Activated T-helper 9 cell treated with anti-CD3 and anti-CD28 coated beads, Interleukin-2, amount 50 U/mL, for 16 hours (primary cell): ENCODE results near the gene MTSS2.

Source experiments
- DNase-seq: peaks from one replicate; pipeline ENCODE4 v3.0.0-alpha.2; 2020; ENCODE audit warnings: low read depth

MTSS2 gene

DNA sequence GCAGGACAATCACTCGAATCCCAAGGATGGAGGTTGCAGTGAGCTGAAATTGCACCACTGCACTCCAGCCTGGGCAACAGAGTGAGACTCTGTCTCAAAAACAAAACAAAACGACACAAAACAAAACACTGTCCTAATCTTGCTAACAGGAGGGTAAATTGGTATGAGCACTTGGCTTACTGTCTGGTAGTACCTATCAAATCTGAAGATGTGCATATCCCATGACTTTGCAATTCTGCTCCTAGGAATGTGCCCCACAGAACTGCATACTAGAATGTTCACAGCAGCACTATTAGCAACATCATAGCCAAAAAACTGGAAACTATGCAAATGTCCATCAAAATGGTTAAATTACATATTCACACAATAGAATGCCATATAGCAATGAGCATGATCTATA, 15.7 kb downstream of the MTSS2 start:
- no peak for DNase-seq

DNA sequence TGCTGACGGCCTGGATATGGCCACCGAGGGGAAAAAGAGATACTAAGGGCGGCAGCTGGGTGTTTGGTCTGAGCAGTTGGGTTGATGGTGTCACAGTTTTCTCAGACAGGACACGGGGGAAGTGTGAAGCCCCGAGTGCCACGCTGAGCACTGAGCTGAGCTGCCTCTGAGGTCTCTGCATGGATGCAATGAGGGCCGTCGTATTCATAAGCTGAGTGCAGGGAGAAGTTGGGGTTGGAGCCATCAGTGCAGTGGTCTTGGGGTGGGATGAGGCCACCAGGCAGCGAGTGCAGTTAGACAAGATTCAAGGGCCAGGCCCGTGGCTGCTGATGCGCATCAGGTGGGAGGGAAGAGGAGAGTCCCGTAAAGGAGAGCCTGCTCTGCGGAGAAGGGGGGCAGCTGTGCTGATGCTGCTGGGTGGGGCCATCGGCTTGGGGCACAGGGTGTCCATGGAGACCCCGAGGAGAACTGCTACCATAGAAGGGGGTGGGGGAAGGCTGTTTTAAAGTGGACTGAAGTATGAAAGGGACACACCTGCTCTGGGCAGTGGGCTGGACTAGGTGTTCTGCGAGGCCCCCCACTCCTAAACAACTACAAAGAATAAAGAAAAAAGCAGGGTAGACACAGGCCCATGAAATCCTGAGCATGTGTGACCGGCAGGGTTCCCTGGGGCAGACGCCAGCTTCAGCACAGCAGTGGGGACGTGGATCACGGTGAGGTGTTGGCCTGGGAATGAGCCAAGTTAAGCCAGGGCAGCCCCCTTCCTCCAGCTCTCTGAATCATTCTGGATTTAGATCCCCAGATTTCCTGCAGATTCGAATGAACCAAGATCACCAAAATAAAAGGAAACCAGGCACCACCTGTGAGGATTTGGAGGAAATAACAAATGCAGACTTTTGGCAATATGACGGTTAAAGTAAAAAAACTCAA, 19.8 kb downstream of the MTSS2 start:
- DNase-seq = no peak

DNA sequence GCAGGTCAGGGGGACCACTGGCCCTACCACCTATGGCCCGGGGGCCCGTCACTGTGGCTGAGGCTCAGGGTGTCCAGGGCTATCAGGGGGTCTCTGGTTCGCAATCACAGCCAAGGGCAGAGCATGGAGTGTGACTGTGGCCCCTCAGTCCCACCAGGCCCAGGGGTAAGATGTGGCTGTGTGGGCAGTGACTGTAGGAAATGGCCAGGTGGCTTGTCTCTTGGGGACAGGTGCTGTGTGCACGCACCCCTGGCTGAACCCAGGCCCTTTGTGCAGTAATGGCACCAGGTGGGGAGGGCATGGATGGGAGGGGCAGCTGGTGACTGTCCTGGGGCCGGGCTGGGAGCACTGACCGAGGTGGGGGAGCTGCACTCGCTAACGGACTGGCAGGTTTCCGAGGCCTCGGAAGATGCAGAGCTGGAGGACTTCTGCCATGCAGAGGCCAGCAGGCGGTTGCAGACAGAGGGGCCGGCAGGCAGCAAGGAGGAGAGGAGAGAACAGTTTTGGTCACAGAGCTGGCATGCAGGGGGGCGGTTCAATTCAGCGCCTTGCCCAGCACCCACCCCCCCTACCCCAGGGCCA, 20.6 kb downstream of the MTSS2 start:
- DNase-seq = no peak

DNA sequence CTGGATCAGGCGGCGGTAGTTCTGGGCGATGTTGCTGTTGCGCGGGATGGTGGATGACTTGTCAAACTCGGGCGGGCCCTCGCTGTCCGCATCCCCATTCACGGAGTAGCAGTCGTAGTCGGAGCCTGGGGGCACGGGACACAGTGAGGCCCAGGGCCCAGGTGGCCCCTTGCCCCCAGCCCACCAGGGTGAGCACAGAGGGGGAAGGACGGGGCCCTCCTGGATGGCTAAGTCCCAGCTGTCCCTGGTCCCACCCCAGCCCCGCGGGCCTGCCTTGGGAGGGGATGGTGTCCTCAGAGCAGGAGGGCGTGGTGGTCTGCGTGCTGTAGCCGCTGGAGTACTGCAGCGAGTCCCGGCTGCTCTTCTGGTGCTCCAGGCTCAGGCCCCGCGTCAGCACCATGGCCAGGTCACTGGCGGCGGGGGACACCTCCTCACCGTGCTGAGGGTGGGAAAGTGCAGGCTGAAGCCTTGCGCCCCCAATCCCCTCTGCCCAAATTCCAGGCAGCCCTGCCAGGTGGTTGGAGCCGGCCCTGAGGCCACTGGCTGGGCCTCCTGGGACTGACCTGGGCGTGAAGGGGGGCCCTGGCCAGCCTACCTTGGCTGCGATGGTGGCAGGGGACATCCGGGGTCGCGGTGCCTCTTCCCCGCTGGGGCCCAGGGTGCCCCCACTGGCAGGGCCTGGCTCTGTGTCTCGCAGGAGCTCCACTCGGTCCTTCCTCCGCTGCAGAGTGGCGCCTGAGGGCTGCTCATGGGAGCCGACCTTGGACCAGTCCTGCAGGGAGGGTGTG, 21.3 kb downstream of the MTSS2 start:
- no peak for DNase-seq

DNA sequence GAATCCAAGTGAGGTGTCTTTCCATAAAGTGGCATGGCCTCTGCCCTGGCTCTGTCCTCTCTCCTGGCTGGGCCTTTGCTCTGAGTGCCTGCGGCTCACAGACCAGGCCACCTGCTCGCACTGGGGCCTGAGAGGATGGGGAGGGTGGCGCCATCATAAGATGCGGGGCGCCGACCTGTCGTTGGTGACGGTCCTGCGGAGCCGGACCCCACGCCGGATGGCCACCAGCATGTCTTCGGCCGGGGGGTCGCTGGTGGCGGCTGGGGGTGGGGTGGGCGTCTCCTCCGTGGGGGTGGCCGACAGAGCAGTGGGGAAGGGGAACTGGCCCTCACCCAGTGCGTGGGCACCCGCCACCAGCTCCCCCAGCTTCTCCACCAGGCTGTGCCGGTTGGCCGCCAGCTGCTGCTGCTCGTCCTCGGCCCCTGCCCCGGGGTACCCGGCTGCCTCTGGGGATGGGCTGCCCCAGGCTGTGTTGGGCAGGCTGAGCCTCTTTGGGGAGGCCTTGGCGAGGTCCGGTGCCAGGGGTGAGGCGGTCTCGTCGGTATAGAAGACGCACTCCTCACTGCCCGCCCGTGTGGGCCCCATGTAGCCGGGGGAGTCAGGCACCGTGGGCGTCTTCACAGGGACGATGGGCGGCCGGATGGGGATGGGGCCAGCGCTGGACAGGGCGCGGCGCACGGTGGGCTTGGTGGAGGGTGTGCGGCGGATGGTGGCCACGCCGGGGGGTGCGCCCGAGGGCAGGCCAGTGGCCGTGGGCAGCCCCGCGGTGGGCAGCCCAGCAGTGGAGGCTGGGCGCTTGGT, 22.1 kb downstream of the MTSS2 start:
- no peak for DNase-seq

DNA sequence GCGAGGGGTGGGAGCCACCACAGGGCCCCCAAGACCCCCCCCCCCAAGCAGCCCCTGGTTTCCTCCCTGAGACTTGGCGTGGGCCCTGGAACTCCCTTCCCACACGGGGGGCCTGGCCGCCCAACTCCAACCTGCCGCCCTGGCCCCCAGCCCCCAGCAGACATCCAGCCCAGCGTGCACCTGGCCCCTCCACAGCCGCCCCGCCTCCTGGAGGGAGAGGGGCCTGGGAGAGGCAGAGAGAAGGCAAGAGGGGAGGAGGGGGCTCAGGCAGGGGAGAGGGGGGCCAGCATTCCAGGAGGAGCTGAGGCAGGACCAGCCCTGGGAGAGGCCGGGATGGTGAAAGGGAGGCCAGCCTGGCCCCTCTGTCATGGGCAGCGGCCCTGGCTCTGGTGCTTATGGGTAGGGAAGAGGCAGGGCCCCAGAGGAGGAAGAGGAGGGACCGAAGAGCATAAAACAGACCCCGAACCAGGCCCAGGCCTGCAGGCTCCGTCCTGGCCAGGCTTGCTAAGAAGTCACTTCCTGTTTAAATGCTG, 22.8 kb downstream of the MTSS2 start:
- no peak for DNase-seq

DNA sequence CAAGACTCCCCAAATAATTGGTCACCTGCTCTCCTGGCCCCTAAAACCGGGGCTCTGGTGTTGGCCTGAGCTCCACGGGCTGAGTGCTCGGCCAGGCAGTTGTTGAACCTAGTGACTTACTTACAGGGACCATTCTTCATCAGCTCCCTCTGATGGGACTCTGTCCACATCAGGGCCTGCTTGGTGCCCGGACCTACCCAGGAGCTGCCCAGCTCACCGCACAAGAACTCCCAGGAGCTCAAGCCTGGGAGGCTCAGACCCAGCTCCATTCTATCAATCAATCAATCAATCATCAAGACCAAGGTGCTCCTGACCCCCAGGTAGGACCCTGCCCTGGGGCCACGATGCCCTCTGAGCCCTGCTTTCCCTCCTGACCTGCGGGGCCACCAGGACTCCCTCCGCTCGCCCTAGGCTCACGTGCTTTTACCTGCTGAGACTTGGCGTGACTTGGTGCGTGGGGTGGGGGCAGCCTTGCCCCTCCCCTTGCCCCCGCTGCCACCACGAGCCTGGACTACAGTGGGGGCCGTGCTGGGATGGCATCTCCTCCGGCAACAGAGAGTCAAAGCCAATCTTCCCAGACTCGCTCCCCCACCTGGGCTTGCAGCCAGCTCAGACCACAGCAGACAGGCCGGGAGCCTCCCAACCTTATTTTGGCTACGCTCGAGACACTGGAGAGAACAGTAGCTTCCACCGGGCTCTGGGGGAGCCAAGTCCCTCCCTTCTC, 23.8 kb downstream of the MTSS2 start:
- no peak for DNase-seq

DNA sequence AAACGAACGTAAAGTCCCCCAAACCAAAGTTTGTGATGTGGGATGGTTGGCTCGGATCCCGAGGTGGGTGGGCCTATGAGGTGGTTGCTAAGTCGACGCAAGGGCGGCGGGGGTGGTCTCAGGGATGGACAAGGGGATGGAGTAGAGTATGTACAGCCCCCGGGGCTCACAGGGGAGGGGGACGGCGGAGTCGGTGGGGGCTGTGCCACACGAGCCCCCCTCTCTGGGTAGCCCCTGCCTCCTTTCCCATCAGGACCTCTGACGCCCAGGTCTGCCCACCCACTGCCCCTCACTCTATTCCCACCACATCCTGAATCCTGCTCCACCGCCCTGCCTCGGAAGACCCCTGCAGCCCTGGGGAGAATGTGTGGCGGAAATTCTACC, 24.3 kb downstream of the MTSS2 start:
- no peak for DNase-seq

DNA sequence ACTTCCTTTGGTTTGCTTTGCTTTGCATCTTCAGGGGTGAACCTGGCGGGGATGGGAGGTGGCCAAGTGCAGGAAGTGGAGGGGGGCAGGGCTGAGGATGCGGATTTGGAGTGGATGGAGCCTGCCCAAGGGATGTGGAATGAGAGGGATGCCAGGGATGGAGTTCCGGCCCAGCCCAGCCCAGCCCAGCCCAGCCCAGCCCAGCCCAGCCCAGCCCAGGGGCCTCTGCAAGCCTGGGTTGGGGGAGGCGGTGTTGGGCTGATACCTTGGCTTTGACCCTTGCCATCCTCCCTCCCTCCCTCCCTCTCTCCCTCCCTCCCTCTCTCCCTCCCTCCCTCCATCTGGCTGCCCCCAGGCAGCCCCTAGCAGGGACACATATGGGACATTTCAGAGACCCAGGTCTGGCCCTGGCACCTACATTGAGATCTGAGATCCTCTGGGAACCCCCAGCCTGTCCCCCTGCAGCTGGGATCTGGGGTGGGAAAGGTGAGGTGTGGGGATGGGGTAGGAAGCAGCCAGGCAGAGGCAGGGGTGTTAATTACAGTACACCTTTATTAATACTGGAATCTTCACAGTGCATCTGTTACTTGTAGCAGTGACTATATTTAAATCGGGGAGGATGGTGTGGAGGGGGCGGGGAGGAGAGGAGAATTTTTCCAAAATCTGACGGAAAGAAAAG, 25.0 kb downstream of the MTSS2 start:
- no peak for DNase-seq

DNA sequence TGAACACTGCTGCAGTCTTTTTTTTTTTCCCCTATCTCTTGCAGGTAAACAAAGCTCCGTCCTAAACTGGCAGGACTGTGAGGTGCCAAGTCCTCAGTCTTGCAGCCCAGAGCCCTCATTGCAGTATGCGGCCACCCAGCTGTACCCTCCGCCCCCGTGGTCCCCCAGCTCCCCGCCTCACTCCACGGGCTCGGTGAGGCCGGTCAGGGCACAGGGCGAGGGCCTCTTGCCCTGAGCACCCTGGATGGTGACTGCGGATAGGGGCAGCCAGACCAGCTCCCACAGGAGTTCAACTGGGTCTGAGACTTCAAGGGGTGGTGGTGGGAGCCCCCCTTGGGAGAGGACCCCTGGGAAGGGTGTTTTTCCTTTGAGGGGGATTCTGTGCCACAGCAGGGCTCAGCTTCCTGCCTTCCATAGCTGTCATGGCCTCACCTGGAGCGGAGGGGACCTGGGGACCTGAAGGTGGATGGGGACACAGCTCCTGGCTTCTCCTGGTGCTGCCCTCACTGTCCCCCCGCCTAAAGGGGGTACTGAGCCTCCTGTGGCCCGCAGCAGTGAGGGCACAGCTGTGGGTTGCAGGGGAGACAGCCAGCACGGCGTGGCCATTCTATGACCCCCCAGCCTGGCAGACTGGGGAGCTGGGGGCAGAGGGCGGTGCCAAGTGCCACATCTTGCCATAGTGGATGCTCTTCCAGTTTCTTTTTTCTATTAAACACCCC, 25.7 kb downstream of the MTSS2 start:
- no peak for DNase-seq

DNA sequence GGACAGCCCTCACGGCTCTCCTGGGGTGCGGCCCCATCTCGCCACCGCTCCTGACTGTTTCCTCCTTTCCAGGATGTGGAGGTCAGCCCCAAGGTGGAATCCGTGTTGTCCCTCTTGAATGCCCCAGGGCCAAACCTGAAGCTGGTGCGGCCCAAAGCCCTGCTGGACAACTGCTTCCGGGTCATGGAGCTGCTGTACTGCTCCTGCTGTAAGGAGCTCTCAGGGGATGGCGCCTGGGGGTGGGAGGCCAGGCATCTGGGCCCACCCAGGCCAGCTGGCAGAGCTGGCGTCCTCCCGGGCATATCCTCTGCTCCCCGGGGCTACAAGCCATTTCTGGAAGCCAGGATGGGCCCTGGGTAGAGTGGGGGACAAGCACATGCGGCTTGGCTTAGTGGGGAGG, 26.3 kb downstream of the MTSS2 start:
- DNase-seq = no peak

DNA sequence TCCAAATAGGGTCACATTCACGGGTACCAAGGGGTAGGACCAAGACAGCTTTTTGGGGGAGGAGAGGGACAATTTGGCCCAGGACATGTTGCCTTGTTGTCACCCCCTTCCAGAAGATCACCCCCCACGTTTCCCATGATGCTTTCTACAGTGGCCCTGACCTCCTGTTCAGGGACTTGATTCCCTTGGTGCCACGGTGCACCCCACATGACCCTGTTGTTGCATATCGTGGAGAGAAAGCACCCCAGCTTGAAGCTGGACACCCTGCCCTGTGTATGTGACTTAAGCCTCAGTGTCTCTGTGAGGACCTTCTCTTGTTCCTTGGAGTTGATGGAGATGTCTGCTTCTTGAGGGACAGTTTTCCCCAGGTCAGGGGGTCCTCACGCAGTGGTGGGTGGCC, 26.9 kb downstream of the MTSS2 start:
- DNase-seq = no peak

DNA sequence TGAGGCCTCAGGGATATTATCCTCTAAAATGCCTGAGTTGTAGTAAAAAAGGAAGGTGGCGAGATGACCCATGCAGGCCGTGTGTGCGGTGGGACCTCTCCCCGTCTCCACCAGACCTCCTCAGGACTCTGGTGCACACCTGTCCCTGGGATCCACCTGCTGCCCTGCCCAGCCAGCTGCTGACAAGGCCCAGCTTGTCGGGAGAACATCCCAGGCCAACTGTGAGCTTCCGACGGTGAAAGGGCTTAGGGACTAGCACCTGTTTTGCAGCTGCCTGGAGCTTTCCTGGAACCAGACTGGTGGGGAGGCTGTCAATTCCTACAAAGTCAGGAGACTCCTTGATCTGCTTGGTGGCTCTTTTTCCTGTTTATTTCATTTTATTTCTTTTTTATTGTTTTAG, 27.9 kb downstream of the MTSS2 start:
- DNase-seq = no peak

DNA sequence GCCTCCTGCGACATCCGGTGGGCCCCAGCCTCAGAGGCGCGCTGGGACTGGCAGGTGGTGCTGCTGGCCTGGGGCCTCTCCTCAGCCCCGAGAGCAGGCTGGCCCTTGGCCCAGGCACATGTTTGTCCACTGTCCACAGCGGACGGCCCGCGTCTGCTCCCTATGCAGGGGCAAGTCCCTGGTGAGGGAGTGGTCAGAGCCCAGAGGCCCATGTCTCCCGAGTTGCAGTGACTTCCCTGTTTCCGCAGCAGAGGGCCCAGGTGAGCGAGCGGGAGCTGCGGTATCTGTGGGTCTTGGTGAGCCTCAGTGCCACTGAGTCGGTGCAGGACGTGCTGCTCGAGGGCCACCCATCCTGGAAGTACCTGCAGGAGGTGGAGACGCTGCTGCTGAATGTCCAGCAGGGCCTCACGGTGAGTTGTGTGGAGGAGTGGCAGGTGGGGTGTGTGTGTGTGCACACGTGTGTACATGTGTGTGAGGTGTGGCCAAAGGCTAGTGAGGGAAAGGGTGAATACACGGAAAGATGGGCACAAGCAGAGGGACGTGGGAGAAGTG, 29.1 kb downstream of the MTSS2 start:
- no peak for DNase-seq

DNA sequence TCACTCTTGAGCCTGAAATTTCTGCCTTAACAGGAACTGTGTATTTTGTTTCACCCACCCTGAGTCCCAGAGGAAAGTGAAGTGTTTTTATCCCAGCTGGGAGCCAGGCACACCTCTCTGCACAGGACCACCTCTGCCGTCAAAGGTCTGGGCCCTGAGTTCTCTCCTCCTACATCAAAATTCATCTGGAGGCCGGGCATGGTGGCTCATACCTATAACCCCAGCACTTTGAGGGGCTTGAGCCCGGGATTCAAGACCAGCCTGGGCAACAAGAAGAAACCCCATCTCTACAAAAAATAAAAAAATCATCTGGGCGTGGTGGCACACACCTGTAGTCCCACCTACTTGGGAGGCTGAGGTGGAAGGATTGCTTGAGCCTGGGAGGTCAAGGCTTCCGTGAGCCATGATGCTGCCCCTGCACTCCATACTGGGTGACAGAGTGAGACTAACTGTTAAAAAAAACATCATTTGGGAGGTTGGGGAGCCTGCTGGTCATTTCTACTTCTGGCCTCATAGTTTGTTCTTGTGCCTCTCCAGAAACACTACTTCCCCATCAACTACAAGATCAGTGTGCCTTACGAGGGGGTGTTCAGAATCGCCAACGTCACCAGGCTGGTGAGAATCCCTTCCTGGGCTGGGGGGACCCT, 29.7 kb downstream of the MTSS2 start:
- DNase-seq = no peak

DNA sequence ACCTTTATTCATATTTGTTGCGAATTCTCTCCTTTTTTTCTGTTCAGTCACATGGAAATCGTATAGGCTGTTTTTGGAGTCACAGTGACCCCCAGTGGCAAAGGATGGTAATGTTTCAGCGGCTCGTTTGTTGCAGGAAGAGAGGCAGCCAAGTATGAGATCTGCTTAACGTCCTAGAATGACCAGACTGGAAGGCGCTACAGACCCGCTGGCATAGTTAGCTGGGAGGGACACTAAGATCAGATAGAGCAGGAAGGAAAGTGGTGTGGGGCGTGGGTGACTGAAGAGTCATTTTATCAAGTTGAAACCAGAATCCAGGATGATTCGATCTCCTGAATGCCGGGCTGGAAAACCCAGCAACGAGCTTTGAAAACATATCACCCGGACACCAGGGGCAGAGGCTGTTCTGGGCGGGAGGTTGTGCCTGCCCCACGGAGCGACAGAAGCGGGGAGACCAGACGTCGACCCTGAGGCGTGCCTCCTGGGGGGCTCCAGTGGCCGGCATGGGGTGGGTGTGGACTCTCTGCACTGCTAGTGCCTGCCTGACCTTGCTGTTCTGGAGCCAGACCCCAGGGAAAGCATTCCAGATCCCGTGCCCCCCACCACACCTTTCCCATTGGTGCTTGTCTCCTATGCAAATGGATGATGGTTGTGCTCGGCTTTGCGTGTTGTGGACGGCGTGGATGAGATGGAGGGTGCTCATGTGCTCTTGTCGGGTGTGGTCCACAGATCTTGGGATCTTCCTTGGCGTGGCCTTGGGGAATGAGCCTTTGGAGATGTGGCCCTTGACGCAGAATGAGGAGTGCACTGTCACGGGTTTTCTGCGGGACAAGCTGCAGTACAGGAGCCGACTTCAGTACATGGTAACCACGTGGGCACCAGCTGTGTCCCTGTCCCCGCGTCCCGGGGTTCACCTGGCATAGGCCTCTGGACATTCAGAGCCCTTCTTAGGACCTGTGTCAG, 31.8 kb downstream of the MTSS2 start:
- peak; percentile 60 for DNase-seq

DNA sequence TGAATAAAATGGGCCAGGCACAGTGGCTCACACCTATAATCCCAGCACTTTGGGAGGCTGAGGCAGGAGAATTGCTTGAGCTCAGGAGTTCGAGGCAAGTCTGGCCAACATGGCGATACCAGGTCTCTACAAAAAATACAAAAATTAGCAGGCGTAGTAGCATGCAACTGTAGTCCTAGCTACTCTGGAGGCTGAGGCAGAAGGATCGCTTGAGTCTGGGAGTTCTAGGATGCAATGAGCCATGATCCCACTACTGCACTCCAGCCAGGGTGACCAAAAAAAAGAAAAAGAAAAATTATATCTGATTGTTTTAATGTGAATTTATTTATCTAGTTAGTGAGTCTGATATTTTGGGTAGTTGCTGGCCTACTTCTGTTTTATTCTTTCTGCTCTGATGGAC, 32.4 kb downstream of the MTSS2 start:
- no peak for DNase-seq

DNA sequence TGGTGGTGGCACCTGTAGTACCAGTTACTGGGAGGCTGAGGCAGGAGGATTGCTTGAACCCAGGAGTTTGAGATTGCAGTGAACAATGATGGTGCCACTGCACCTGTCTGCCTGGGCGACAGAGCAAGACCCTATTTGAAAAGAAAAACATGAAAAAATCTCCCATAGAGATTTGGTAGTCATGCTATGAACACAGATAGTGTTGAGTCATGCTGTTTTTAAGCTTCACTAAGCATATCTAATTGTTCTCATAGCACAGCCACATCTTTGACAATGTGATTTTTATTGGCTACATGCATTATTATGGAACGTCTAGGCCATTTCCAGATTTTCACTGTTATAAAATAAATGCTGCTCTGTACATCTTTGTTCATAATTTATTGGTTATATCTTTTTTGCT, 33.5 kb downstream of the MTSS2 start:
- no peak for DNase-seq
